Measurements from ENCODE around the gene LCTL.

Gene LCTL, protein sequence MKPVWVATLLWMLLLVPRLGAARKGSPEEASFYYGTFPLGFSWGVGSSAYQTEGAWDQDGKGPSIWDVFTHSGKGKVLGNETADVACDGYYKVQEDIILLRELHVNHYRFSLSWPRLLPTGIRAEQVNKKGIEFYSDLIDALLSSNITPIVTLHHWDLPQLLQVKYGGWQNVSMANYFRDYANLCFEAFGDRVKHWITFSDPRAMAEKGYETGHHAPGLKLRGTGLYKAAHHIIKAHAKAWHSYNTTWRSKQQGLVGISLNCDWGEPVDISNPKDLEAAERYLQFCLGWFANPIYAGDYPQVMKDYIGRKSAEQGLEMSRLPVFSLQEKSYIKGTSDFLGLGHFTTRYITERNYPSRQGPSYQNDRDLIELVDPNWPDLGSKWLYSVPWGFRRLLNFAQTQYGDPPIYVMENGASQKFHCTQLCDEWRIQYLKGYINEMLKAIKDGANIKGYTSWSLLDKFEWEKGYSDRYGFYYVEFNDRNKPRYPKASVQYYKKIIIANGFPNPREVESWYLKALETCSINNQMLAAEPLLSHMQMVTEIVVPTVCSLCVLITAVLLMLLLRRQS

DNA sequence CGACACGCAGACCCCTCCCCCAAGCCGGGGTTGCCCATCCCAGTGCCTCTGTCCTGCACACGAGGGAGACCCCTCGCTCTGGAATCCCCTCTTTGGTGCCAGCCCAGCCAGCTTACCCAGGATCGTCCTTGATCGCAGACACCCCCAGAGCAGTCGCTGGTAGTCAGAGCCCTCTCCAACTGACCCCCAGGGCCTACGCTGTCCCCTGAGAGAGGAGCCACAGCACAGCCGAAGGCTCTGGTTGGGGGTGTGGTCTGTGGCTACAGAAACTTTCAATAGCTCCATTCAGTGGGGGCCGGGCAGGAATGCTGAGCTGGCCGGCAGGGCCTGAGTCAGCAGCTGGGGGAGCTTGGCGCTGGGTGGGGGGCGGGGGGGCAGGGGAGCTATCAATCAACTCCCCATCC is at the start of gene LCTL:
Gene LCTL (minus strand): TSS at position 258 of the 404 bp plus-strand sequence. CDS start 633 bp downstream, outside the sequence.
- no peak for DNase-seq

DNA sequence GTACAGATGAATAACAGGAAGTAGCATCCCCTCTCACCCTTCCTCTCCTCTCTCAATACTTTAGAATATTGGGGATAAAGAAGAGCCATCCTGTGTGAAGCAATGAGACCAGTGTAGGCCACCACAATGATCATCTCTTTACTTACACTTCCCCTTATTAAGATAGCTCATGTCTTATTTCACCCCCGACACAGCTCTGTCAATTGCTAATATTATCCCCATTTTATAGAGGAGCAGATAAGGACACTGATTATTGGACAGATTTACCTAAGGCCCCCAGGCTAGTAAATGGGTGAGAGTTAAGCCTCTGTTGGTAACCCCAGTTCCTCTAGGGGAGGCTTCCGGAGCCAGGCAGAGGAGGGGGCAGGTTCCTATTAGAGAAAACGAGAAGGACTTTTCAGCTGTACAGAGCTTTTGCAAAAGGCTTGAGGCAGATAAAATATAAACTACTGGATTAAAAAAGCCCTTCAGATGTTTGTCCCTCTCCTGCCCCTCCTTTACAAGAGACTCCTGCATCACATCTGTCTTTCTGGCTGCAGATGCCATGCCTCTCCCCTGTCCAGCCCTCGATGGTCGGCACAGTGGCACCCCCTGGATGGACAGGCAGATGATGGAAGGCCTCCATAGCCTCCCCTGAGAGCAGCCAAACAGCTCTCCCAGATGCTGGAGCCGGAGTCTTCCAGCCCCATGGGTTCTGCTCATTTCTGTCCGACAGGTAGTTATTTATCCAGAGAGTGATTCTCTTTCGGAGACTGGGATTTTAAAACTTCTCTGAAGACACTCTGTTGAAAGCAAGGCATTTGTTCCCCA is 49.4 kb upstream of the LCTL start:
- DNase-seq: no peak

DNA sequence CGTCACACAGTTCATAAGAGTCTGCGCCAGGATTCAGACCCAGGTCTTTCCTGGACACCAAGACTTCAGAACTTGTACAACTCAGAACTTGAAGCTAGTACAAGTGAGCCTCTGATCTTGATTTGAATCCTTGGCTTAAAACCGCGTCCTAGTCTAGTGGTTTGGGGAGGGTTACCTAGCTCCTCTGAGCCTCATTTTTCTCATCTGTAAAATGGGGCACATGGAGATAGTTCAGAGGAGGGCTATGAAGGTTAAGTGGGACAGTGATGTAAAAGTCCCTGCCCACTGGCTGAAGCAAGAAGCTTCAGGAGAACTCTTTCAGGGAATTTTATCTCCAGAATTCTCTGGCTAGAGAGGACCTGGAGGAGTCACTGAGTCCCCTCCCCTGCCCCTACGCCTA is 48.7 kb upstream of the LCTL start:
- no peak for DNase-seq

DNA sequence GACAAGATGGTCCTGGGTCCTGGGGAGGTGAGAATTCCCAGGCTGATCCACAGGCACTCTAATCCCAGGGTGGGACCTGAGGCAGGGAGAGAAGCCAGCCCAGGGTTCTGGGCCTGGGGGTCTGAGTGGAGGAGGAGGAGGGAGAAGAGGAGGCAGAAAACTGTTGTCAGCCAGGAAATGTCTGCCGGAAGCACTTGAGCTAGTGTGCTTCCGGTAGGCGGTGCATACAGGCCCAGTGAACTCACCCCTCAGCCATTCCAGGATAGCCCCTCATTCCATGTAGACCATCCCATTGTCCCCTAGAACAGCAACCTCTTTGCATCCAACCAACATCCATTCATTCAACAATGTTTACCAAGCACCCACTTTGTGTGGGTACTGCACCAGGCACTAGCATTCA is 47.9 kb upstream of the LCTL start:
- DNase-seq: no peak

GRCh38 chr15:66611257-66612053 is 45.7 kb upstream of the LCTL start:
- DNase-seq: no peak

DNA sequence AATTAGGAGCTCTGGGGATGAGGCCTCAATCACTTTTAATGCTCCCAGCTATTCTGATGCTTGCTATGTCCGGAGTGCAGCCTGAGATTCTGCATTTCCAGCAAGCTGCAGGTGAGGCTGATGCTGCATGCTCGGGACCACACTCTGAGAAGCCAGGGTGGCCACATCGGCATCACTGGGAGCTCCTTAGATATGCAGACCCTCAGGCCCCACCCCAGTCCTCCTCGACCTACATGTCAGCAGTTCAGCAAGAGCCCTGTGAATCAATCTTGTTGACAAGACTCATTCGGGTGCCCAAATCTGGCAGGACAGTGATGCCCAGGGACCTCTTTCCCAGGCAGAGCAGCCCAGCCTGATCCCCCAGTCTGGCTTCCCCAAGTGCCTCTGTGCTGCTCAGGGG is 44.1 kb upstream of the LCTL start:
- DNase-seq: no peak

GRCh38 chr15:66608881-66609280 is 43.1 kb upstream of the LCTL start:
- no peak for DNase-seq

DNA sequence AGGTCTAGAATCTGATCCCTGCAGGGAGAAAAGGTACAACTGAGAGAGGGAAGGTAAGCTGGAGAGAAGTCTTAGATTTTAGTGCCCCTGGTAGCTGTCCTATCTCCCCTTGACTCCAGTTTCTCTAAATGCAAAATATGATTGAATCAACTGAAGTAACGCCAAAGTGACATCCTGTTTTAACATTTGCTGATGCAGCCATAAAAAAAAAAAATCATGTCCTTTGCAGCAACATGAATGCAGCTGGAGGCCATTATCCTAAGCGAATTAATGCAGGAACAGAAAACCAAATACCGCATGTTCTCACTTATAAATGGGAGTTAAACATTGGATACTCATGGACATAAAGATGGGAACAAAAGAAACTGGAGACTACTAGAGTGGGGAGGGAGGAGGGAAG is 42.4 kb upstream of the LCTL start:
- no peak for DNase-seq

- DNase-seq: peak; percentile 53
Measured at GRCh38 chr15:66603301-66604179, 37.7 kb upstream of the LCTL start.

DNA sequence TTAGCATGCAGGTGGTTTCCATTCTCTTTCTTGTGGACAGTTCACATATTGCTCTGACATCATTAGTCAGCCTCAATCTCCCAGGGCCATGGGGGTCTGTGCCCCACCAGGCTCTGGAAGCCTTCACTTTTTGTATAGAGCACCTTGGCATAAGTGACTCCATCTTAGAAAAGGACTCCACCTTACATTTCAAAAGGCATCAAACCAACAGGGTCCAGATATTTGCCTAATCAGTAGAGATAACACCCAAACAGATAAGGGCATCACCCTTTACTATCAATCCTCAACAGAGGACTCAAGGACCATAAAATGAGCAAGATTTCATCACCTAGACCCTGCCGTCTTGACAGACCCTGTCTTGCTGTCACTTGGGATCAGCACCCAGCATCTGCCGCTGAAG is 35.7 kb upstream of the LCTL start:
- no peak for DNase-seq

DNA sequence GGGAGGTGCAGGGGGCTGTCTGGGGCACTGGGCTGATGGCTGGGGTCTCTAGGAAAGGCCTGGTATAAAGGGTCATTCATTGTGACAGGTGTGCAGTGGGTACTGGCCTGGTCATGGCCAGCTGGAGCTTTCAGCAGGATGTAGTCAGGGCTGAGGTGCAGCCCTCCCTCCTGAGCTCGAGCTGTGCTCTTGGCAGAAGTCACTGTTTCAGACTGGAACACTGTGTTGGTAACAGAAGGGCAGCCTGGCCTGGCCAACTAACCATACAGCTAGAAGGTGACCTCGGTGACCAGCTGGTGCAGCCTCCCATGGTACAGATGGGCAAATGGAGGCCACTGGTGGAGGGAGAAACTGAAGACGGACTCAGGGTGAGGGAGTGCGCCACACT is 34.4 kb upstream of the LCTL start:
- no peak for DNase-seq

- DNase-seq: no peak
Measured at GRCh38 chr15:66599536-66600239, 33.9 kb upstream of the LCTL start.

- DNase-seq: no peak
Measured at GRCh38 chr15:66598095-66598815, 32.5 kb upstream of the LCTL start.

DNA sequence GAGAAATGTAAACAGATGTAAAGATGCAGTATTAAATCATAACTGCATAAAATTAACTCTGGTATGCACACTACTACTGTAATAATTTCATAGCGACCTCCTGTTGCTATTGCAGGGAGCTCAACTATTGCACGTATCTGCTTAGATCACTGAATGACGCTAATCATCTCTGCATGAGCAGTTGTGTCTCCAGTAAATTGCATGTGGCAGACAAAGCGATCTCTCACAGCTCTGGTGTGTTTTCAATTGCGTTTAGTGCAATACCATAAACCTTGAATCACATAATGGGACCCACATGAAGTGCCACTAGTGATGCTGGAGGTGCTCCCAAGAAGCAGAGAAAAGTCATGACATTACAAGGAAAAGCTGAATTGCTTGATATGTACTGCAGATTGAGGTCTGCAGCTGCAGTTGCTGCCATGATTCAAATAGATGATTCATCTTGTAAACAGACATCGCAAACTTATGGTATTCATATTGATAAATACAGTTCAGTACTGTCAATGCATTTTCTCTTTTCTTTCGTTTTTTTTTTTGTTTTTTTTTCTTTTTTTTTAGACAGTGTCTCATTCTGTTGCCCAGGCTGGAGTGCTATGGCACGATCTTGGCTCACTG is 30.2 kb upstream of the LCTL start:
- DNase-seq: no peak

- DNase-seq: no peak
Measured at GRCh38 chr15:66595332-66595731, 29.5 kb upstream of the LCTL start.

- no peak for DNase-seq
Measured at GRCh38 chr15:66594836-66595235, 29.0 kb upstream of the LCTL start.

- no peak for DNase-seq
Measured at GRCh38 chr15:66594344-66594743, 28.5 kb upstream of the LCTL start.

- no peak for DNase-seq
Measured at GRCh38 chr15:66593219-66593780, 27.5 kb upstream of the LCTL start.

- DNase-seq: no peak
Measured at GRCh38 chr15:66592505-66593218, 26.9 kb upstream of the LCTL start.

Data from NCI-H1105 treated with DMSO at 0.1 percent for 48 hours (cell line).